Brain microvascular endothelial cell (primary cell): Measurements from ENCODE around the gene RIN3.

Experiments
- DNase-seq: peaks from one replicate; pipeline ENCODE4 v3.0.0-alpha.2; 2020
- H3K27ac ChIP-seq: fragments of 250-450 bp; sonication (Bioruptor Pico); 2 replicates; pipeline ENCODE4 v1.5.1; 2020; ENCODE audit warnings: mild to moderate bottlenecking, moderate library complexity
- H3K27me3 ChIP-seq: fragments of 250-450 bp; sonication (Bioruptor Pico); replicated peaks from 2 replicates; pipeline ENCODE4 v1.5.1; 2020; ENCODE audit warnings: mild to moderate bottlenecking
- H3K36me3 ChIP-seq: fragments of 250-450 bp; sonication (Bioruptor Pico); replicated peaks from 2 replicates; pipeline ENCODE4 v1.5.1; 2020; ENCODE audit warnings: mild to moderate bottlenecking
- H3K4me3 ChIP-seq: 2 replicates; pipeline ENCODE4 v1.5.1; 2011; ENCODE audit warnings: low read depth, mild to moderate bottlenecking, control low read depth, low read length, moderate library complexity
- CTCF ChIP-seq: IDR thresholded peaks from 2 replicates; pipeline ENCODE4 v1.5.1; 2011; ENCODE audit warnings: low read depth, mild to moderate bottlenecking, moderate library complexity, low read length, control low read depth, inconsistent platforms; ENCODE audit errors: missing control alignments
- in situ Hi-C: cut with HindIII; loops from 2 replicates; pipeline ENCODE4 v1.10.0; 2017; ENCODE audit warnings: low sequenced_read_pairs, low pct_ligation_motif_present

RIN3 gene

DNA sequence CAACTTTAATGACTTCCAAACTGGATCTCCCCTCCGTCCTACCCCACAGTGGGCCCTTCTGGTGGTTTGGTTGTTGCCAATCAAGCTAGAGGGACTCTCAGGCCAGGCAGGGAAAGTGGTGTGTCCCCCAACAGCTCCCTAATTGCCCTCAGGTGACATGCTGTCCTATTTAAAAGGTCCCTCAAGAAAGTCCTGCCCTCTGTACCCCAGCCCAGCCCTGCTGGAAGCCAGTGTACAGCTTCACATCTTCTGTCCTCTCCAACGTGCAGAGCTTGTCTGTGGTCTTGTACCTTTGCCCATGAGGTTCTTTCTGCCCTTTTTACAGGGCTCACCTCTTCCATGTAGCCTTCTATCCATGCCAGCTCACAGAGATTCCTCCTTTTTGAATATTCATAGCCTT lies 4.2 kb downstream of the RIN3 start:
- Histone ChIP-seq H3K27ac (no peak overlapping the region), H3K4me3 (no peak overlapping the region), H3K36me3 (no peaks in the 10 kb centered on the region), H3K27me3 (no peaks in the 10 kb centered on the region)
- TF ChIP-seq CTCF = no peak
- in situ Hi-C loops = no loop called here
- no peak for DNase-seq

- DNase-seq = no peak
- no peak for TF ChIP-seq CTCF
- in situ Hi-C loops = no loop called here
- H3K27me3 ChIP-seq = no peaks in the 10 kb centered on the region
- no peak overlapping the region for H3K27ac ChIP-seq
- H3K36me3 ChIP-seq = no peaks in the 10 kb centered on the region
- no peak overlapping the region for H3K4me3 ChIP-seq
Measured at GRCh38 chr14:92519246-92520101, 5.9 kb downstream of the RIN3 start.

GRCh38 chr14:92520102-92521057 lies 6.8 kb downstream of the RIN3 start:
- Histone ChIP-seq H3K36me3 (no peaks in the 10 kb centered on the region), H3K27ac (no peak overlapping the region)
- no peak for TF ChIP-seq CTCF

GRCh38 chr14:92521058-92521415 lies 7.5 kb downstream of the RIN3 start:
- Histone ChIP-seq H3K4me3 (no peak overlapping the region), H3K27ac (no peak overlapping the region), H3K27me3 (no peaks in the 10 kb centered on the region), H3K36me3 (no peaks in the 10 kb centered on the region)
- in situ Hi-C loops = no loop called here
- DNase-seq = no peak
- no peak for TF ChIP-seq CTCF

More at GRCh38 chr14:92520102-92521057, 6.8 kb downstream of the RIN3 start:
- in situ Hi-C loops = no loop called here
- Histone ChIP-seq H3K27me3 (no peaks in the 10 kb centered on the region), H3K4me3 (no peak overlapping the region)
- DNase-seq = no peak

DNA sequence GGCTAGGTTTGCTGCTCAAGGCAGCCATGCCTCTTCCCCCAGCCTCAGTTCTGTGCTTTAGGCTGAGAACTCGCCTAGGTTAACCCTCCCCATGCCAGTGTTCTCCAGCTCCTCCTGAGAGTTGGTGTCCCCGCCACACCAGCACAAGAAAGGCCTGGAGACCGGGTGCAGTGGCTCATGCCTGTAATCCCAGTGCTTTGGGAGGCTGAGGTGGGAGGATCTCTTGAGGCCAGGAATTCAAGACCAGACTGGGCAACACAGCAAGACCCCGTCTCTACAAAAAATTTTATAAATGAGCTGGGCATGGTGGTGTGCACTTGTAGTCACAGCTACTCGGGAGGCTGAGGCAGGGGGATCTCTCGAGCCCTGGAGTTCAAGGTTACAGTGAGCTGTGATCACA lies 10.2 kb downstream of the RIN3 start:
- no peaks in the 10 kb centered on the region for H3K36me3 ChIP-seq
- no peak for TF ChIP-seq CTCF
- H3K27me3 ChIP-seq = no peaks in the 10 kb centered on the region
- DNase-seq = no peak
- H3K4me3 ChIP-seq = no peak overlapping the region
- no peak overlapping the region for H3K27ac ChIP-seq
- in situ Hi-C loops = no loop called here
